H9 (cell line): Measurements from ENCODE around the gene MYBPC3. TPM values are rescaled to one million over a fixed set of nuclear protein-coding genes. Genes with fewer than 3 reads are reported as not detected.
"Not testable (repeated sequence)": the region's sequence is repeated elsewhere in the genome, so short reads cannot be mapped to it uniquely, and the experiment has no call there.

Experiments
- DNase-seq: peaks from one replicate; pipeline ENCODE4 v3.0.0-alpha.2; 2017
- H2AFZ ChIP-seq: one replicate; pipeline ENCODE4 v1.6.1; 2013; ENCODE audit warnings: mild to moderate bottlenecking, low read length, control low read depth, moderate library complexity
- H2AK5ac ChIP-seq: 2 replicates; pipeline ENCODE4 v1.6.1; 2013; ENCODE audit warnings: low read length, control low read depth, mixed read lengths; ENCODE audit not compliant: insufficient read length
- H2BK120ac ChIP-seq: one replicate; pipeline ENCODE4 v1.6.1; 2013; ENCODE audit warnings: low read depth, mild to moderate bottlenecking, low read length, control low read depth, inconsistent platforms; ENCODE audit not compliant: poor library complexity, severe bottlenecking
- H2BK12ac ChIP-seq: 2 replicates; pipeline ENCODE4 v1.6.1; 2013; ENCODE audit warnings: low read length, control low read depth, mixed read lengths, low read depth; ENCODE audit not compliant: insufficient read length
- H2BK15ac ChIP-seq: 2 replicates; pipeline ENCODE4 v1.6.1; 2013; ENCODE audit warnings: low read depth, low read length, control low read depth
- H2BK20ac ChIP-seq: one replicate; pipeline ENCODE4 v1.6.1; 2013; ENCODE audit warnings: low read depth, mild to moderate bottlenecking, low read length, control low read depth, inconsistent platforms; ENCODE audit not compliant: poor library complexity, severe bottlenecking
- H2BK5ac ChIP-seq: 2 replicates; pipeline ENCODE4 v1.6.1; 2013; ENCODE audit warnings: low read length, control low read depth, mixed read lengths; ENCODE audit not compliant: insufficient read length
- H3K14ac ChIP-seq: 2 replicates; pipeline ENCODE4 v1.6.1; 2013; ENCODE audit warnings: low read length, control low read depth; ENCODE audit not compliant: insufficient read depth
- H3K18ac ChIP-seq: 2 replicates; pipeline ENCODE4 v1.6.1; 2013; ENCODE audit warnings: low read depth, mild to moderate bottlenecking, mixed read lengths, low read length, control low read depth; ENCODE audit not compliant: insufficient read length
- H3K23ac ChIP-seq: 2 replicates; pipeline ENCODE4 v1.6.1; 2013; ENCODE audit warnings: low read length, control low read depth, mixed read lengths, low read depth; ENCODE audit not compliant: insufficient read length
- H3K23me2 ChIP-seq: 2 replicates; pipeline ENCODE4 v1.6.1; 2013; ENCODE audit warnings: low read depth, mild to moderate bottlenecking, mixed read lengths, low read length, control low read depth; ENCODE audit not compliant: insufficient read length, poor library complexity, severe bottlenecking
- H3K27ac ChIP-seq: 2 replicates; pipeline ENCODE4 v1.5.1; 2013; ENCODE audit warnings: low read length, control low read depth, mixed read lengths, low read depth; ENCODE audit not compliant: insufficient read length
- H3K27me3 ChIP-seq: 2 replicates; pipeline ENCODE4 v1.6.1; 2013; ENCODE audit warnings: low read length, control low read depth, inconsistent platforms; ENCODE audit not compliant: insufficient read depth
- H3K4ac ChIP-seq: 2 replicates; pipeline ENCODE4 v1.6.1; 2013; ENCODE audit warnings: low read depth, mild to moderate bottlenecking, control low read depth, inconsistent platforms, low read length, moderate library complexity
- H3K4me1 ChIP-seq: 2 replicates; pipeline ENCODE4 v1.6.1; 2013; ENCODE audit warnings: low read length, control low read depth, inconsistent platforms; ENCODE audit not compliant: insufficient read depth
- H3K4me2 ChIP-seq: 2 replicates; pipeline ENCODE4 v1.6.1; 2013; ENCODE audit warnings: low read length, control low read depth, mixed read lengths; ENCODE audit not compliant: insufficient read length, insufficient read depth
- H3K56ac ChIP-seq: 2 replicates; pipeline ENCODE4 v1.6.1; 2013; ENCODE audit warnings: low read depth, mild to moderate bottlenecking, mixed read lengths, low read length, control low read depth; ENCODE audit not compliant: insufficient read length
- H3K79me1 ChIP-seq: 2 replicates; pipeline ENCODE4 v1.6.1; 2013; ENCODE audit warnings: low read depth, mild to moderate bottlenecking, moderate library complexity, low read length, control low read depth, inconsistent platforms; ENCODE audit not compliant: insufficient read depth, poor library complexity, severe bottlenecking
- H3K79me2 ChIP-seq: 2 replicates; pipeline ENCODE4 v1.6.1; 2013; ENCODE audit warnings: low read length, control low read depth, inconsistent platforms; ENCODE audit not compliant: insufficient read depth
- H3K9ac ChIP-seq: 2 replicates; pipeline ENCODE4 v1.6.1; 2013; ENCODE audit warnings: low read length, control low read depth, mixed read lengths; ENCODE audit not compliant: insufficient read length; ENCODE audit errors: extremely low read depth
- H3K9me3 ChIP-seq: one replicate; pipeline ENCODE4 v1.6.1; 2013; ENCODE audit warnings: low read depth, low read length, inconsistent platforms; ENCODE audit not compliant: control insufficient read depth
- H3T11ph ChIP-seq: one replicate; pipeline ENCODE4 v1.6.1; 2013; ENCODE audit warnings: mild to moderate bottlenecking, low read length, control low read depth, inconsistent platforms
- H4K20me1 ChIP-seq: one replicate; pipeline ENCODE4 v1.6.1; 2013; ENCODE audit not compliant: control insufficient read depth, insufficient read length, insufficient read depth
- H4K5ac ChIP-seq: 2 replicates; pipeline ENCODE4 v1.6.1; 2013; ENCODE audit warnings: low read depth, mild to moderate bottlenecking, mixed read lengths, low read length, control low read depth; ENCODE audit not compliant: insufficient read length
- H4K8ac ChIP-seq: replicated peaks from 2 replicates; pipeline ENCODE4 v1.6.1; 2013; ENCODE audit warnings: low read length, control low read depth, mixed read lengths, low read depth; ENCODE audit not compliant: insufficient read length
- H4K91ac ChIP-seq: 2 replicates; pipeline ENCODE4 v1.6.1; 2013; ENCODE audit warnings: low read depth, mild to moderate bottlenecking, moderate library complexity, mixed read lengths, low read length, control low read depth; ENCODE audit not compliant: insufficient read length
- H3K27ac Mint-ChIP-seq, 3 experiments: 2 replicates in 2 of 3; 3 replicates in 1 of 3; pipeline ENCODE4 v1.8.0; 2020 to 2021; ENCODE audit warnings: mixed read lengths in 3 of 3, mild to moderate bottlenecking in 1 of 3, moderate library complexity in 1 of 3
- H3K27me3 Mint-ChIP-seq: 2 replicates; pipeline ENCODE4 v1.8.0; 2021; ENCODE audit warnings: low read depth, mild to moderate bottlenecking, moderate library complexity, mixed read lengths
- H3K36me3 Mint-ChIP-seq, 3 experiments: 2 replicates in 2 of 3; 3 replicates in 1 of 3; pipeline ENCODE4 v1.8.0; 2020 to 2021; ENCODE audit warnings: low read depth in 3 of 3, mixed read lengths in 3 of 3; ENCODE audit not compliant: insufficient read depth in 1 of 3
- H3K4me1 Mint-ChIP-seq, 2 experiments: 2 replicates each; pipeline ENCODE4 v1.8.0; 2020; ENCODE audit warnings: mixed read lengths in 2 of 2
- H3K4me3 Mint-ChIP-seq, 2 experiments: 2 replicates in 1 of 2; 3 replicates in 1 of 2; pipeline ENCODE4 v1.8.0; 2020 to 2021; ENCODE audit warnings: mild to moderate bottlenecking in 2 of 2, mixed read lengths in 2 of 2, moderate library complexity in 1 of 2
- H3K9me3 Mint-ChIP-seq, 2 experiments: 2 replicates in 1 of 2; 3 replicates in 1 of 2; pipeline ENCODE4 v1.8.0; 2020; ENCODE audit warnings: mild to moderate bottlenecking in 2 of 2, mixed read lengths in 2 of 2, moderate library complexity in 1 of 2
- CTCF ChIP-seq: fragments of 200-600 bp; sonication (generic); conservative IDR thresholded peaks from 3 replicates; pipeline ENCODE4 v1.8.0; 2021; ENCODE audit warnings: antibody characterized with exemption, mild to moderate bottlenecking
- WGBS: extraction: QIAGEN DNeasy Blood & Tissue Kit; methylation state at CpG from one replicate; pipeline ENCODE4 v1.1.7; 2013; ENCODE audit warnings: missing lambda C conversion rate, low lambda C conversion rate, mixed read lengths; ENCODE audit not compliant: insufficient read length; ENCODE audit errors: extremely low coverage; 5-methylcytosine and 5-hydroxymethylcytosine counted together
- total RNA-seq: library from RNA; stranded (reverse); gene quantifications from 2 replicates; pipeline ENCODE4 v1.2.1, GENCODE V29; 2021

MYBPC3 gene
- total RNA-seq, 1 experiment from 2014 or later: not detected

- no peaks in the 10 kb centered on the region for H3K79me2 ChIP-seq
- no peaks in the 10 kb centered on the region for H3K79me1 ChIP-seq
- H3K23me2 ChIP-seq: no peaks in the 10 kb centered on the region
- H3K27ac Mint-ChIP-seq: peak overlapping the region in 1 of 3 experiments; percentile 39; a peak in 1 of 7 replicates
- no peak overlapping the region for H4K5ac ChIP-seq
- H3K4me2 ChIP-seq: no peak overlapping the region
- H3K14ac ChIP-seq: no peak overlapping the region
- no peak overlapping the region for H4K91ac ChIP-seq
- no peaks in the 10 kb centered on the region for H3K4me1 ChIP-seq
- no peak overlapping the region for H2BK15ac ChIP-seq
- no peak overlapping the region for H3K23ac ChIP-seq
- H3K56ac ChIP-seq: no peak overlapping the region
- no peak overlapping the region for H2BK20ac ChIP-seq
- H3K27me3 ChIP-seq: no peaks in the 10 kb centered on the region
- no peak for DNase-seq
- no CpG with 5 or more reads among the region's 5 CpGs for WGBS
- H3K9me3 Mint-ChIP-seq: no peaks in the 10 kb centered on the region
- H3K4me1 Mint-ChIP-seq: no peaks in the 10 kb centered on the region
- H3K9me3 ChIP-seq: no peaks in the 10 kb centered on the region
- H3K4ac ChIP-seq: no peak overlapping the region
- H3K27me3 Mint-ChIP-seq: no peaks in the 10 kb centered on the region
- H2BK12ac ChIP-seq: no peak overlapping the region
- H4K8ac ChIP-seq: no peak overlapping the region
- peaks cover 8 to 50% (median 25%) of the 10 kb centered on the region in 3 experiments; a peak in 6 of 7 replicates for H3K36me3 Mint-ChIP-seq
- H3T11ph ChIP-seq: no peak overlapping the region
- H3K4me3 Mint-ChIP-seq: no peak overlapping the region
- no peak overlapping the region for H3K9ac ChIP-seq
- H2AK5ac ChIP-seq: no peak overlapping the region
- H3K27ac ChIP-seq: no peak overlapping the region
- H3K18ac ChIP-seq: no peak overlapping the region
- H4K20me1 ChIP-seq: no peaks in the 10 kb centered on the region
- H2BK5ac ChIP-seq: no peak overlapping the region
- TF ChIP-seq CTCF: no peak
- no peak overlapping the region for H2AFZ ChIP-seq
- H2BK120ac ChIP-seq: no peak overlapping the region
Observed at GRCh38 chr11:47317064-47317828, 35.3 kb downstream of the MYBPC3 start.

GRCh38 chr11:47316501-47316900, 36.0 kb downstream of the MYBPC3 start:
- H3K4me1 ChIP-seq, H4K8ac ChIP-seq, H2BK12ac ChIP-seq, DNase-seq, H3K18ac ChIP-seq, H3K4me2 ChIP-seq, H3K27ac ChIP-seq, H3K9me3 Mint-ChIP-seq, H3K27me3 Mint-ChIP-seq, H2BK20ac ChIP-seq, H3K4me3 Mint-ChIP-seq, H3K27me3 ChIP-seq, H3K4me1 Mint-ChIP-seq, H3T11ph ChIP-seq, H4K20me1 ChIP-seq, H3K9me3 ChIP-seq, H2AK5ac ChIP-seq, H3K23ac ChIP-seq, H2BK5ac ChIP-seq, H2BK15ac ChIP-seq, H3K9ac ChIP-seq, H2AFZ ChIP-seq, H4K91ac ChIP-seq, H3K4ac ChIP-seq, H3K14ac ChIP-seq, H3K79me1 ChIP-seq, H3K79me2 ChIP-seq, H4K5ac ChIP-seq, H2BK120ac ChIP-seq, H3K56ac ChIP-seq, H3K23me2 ChIP-seq, H3K27ac Mint-ChIP-seq: not testable (repeated sequence)
- no CpG with 5 or more reads among the region's 8 CpGs for WGBS
- peaks cover 11 to 50% (median 27%) of the 10 kb centered on the region in 3 experiments; a peak in 6 of 7 replicates for H3K36me3 Mint-ChIP-seq
